Lower lobe of right lung (tissue), 2 donors: ENCODE measurements around the gene AKAP6. TPM values are rescaled to one million over a fixed set of nuclear protein-coding genes. Genes with fewer than 3 reads are reported as not detected.

Source experiments
- ATAC-seq, 2 donors: fragments of 200-7000 bp; cut with Tn5 transposase; one replicate each; pipeline ENCODE4 v1.9.1; 2020 to 2022; ENCODE audit warnings: mild to moderate bottlenecking in 2 of 2, moderate library complexity in 2 of 2
- DNase-seq: peaks from one replicate; pipeline ENCODE4 v3.0.0-alpha.2; 2020
- H3K27ac ChIP-seq: fragments of 200-600 bp; one replicate; pipeline ENCODE4 v1.8.0; 2022
- H3K27me3 ChIP-seq: fragments of 200-600 bp; one replicate; pipeline ENCODE4 v1.8.0; 2022; ENCODE audit warnings: low read depth
- H3K36me3 ChIP-seq: fragments of 200-600 bp; one replicate; pipeline ENCODE4 v1.8.0; 2022; ENCODE audit warnings: mild to moderate bottlenecking
- H3K4me1 ChIP-seq: fragments of 200-600 bp; one replicate; pipeline ENCODE4 v1.8.0; 2022
- H3K4me3 ChIP-seq: fragments of 200-600 bp; one replicate; pipeline ENCODE4 v1.8.0; 2022; ENCODE audit warnings: mild to moderate bottlenecking
- H3K9me3 ChIP-seq: fragments of 200-600 bp; one replicate; pipeline ENCODE4 v1.8.0; 2022
- CTCF ChIP-seq: fragments of 200-600 bp; IDR thresholded peaks from one replicate; pipeline ENCODE4 v1.8.0; 2022; ENCODE audit warnings: antibody characterized with exemption, mild to moderate bottlenecking
- intact Hi-C: fragments of 100-400 bp; cut with DNase I; formaldehyde crosslinking; loops from one replicate; pipeline ENCODE4 v1.11.0; 2022
- total RNA-seq: library from RNA; stranded (reverse); fragmentation: NEBNext Ultra II Directional; extraction: Animal tissue kit (Norgen Biotek cat#: 25700); gene quantifications from one replicate; pipeline ENCODE4 v1.2.1, GENCODE V29; 2021
- donor health status: DM: no; HTN: yes; CAD: no; lungs with severe emphysema.

Gene AKAP6
- total RNA-seq, 1 donor from 2014 or later, result 8.6 TPM

GRCh38 chr14:32820181-32820580, 491.1 kb downstream of the AKAP6 start:
- TF ChIP-seq CTCF, result no peak
- no peaks in the 10 kb centered on the region for H3K27me3 ChIP-seq
- ATAC-seq, result no peak
- intact Hi-C loops, result no loop called here
- H3K9me3 ChIP-seq, result no peaks in the 10 kb centered on the region
- H3K4me3 ChIP-seq, result no peak overlapping the region
- H3K27ac ChIP-seq, result no peak overlapping the region
- no peaks in the 10 kb centered on the region for H3K4me1 ChIP-seq
- no peaks in the 10 kb centered on the region for H3K36me3 ChIP-seq
- DNase-seq, result no peak

DNA sequence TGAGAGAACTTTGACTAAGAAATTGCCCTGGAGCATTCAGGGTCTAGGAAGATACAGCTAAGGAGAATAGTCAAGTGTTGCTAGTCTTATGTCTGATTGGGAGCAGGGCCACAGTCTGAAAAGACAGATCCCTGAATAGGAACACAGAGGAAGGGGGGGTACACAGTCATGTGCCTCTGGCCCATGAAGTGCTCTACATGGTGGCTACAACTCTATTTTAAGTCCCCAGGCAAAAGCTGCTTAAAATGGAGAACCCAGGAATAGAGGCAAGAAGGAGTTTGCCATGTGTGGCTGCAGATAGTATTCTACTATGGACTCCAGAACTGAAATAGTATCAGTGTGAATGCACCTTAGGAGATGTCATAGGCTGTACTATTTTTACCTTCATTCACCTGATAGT, 491.6 kb downstream of the AKAP6 start:
- no peak overlapping the region for H3K4me3 ChIP-seq
- H3K27me3 ChIP-seq, result no peaks in the 10 kb centered on the region
- H3K9me3 ChIP-seq, result no peaks in the 10 kb centered on the region
- no peaks in the 10 kb centered on the region for H3K36me3 ChIP-seq
- no peaks in the 10 kb centered on the region for H3K4me1 ChIP-seq
- intact Hi-C loops, result no loop called here
- no peak for TF ChIP-seq CTCF
- no peak overlapping the region for H3K27ac ChIP-seq
- no peak for DNase-seq
- no peak for ATAC-seq

- Histone ChIP-seq H3K9me3 (no peaks in the 10 kb centered on the region), H3K27me3 (no peaks in the 10 kb centered on the region), H3K4me1 (no peaks in the 10 kb centered on the region), H3K27ac (no peak overlapping the region), H3K4me3 (no peak overlapping the region), H3K36me3 (no peaks in the 10 kb centered on the region)
- intact Hi-C loops, result no loop called here
- ATAC-seq (no peak), DNase-seq (no peak)
- no peak for TF ChIP-seq CTCF
Observed at GRCh38 chr14:32821964-32822653, 493.0 kb downstream of the AKAP6 start.

GRCh38 chr14:32823706-32824105, 494.6 kb downstream of the AKAP6 start:
- Histone ChIP-seq H3K27ac (no peak overlapping the region), H3K36me3 (no peaks in the 10 kb centered on the region), H3K27me3 (no peaks in the 10 kb centered on the region), H3K4me1 (no peaks in the 10 kb centered on the region), H3K9me3 (no peaks in the 10 kb centered on the region), H3K4me3 (no peak overlapping the region)
- DNase-seq, result no peak
- no peak for ATAC-seq
- no peak for TF ChIP-seq CTCF
- intact Hi-C loops, result no loop called here

DNA sequence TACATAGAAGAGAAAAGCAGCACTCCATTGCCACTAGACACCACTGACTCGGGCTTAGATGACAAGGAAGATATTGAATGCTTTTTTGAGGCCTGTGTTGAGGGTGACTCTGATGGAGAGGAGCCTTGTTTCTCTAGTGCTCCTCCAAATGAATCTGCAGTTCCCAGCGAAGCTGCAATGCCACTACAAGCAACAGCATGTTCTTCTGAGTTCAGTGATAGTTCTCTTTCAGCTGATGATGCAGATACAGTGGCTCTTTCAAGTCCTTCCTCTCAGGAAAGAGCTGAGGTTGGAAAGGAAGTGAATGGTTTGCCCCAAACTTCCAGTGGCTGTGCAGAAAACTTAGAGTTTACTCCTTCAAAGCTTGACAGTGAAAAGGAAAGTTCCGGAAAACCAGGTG, 495.1 kb downstream of the AKAP6 start:
- Histone ChIP-seq H3K27me3 (no peaks in the 10 kb centered on the region), H3K9me3 (no peaks in the 10 kb centered on the region), H3K36me3 (no peaks in the 10 kb centered on the region), H3K4me3 (no peak overlapping the region), H3K27ac (no peak overlapping the region), H3K4me1 (no peaks in the 10 kb centered on the region)
- intact Hi-C loops, result no loop called here
- no peak for ATAC-seq
- no peak for TF ChIP-seq CTCF
- no peak for DNase-seq
